ENCODE measurements around the gene ARID1A.

The ARID1A gene

DNA sequence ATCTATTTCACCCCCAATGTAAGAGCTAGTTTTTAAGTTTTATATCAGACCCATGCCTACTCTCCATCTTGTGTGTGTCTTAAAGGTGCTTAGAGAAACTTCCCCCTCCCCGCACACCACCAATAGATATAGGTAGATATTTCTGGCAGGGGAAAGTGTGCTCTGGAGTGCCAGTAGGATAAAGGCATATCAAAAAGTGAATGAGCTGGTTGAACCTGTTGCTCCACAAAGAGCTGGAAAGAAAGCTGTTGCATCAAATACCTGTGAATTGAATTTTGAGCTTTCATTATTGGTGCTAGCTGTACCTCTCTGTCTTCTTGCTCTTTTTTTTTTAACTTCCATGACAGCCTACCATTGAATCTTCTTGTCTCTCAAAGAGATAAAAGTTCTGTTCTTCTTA lies 32.8 kb downstream of the ARID1A start:
- DNase-seq (ENCODE audit: low spot score), result no peak

DNA sequence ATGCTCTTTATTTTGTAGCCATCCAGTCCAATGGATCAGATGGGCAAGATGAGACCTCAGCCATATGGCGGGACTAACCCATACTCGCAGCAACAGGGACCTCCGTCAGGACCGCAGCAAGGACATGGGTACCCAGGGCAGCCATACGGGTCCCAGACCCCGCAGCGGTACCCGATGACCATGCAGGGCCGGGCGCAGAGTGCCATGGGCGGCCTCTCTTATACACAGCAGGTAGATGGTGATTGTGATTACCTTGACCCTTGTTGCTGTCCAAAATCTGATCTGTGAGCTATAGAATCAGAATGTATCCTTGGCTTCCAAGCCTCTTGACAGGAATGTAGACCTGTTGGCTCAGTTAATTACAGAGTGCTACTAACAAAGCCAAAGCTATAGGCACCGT lies 33.8 kb downstream of the ARID1A start:
- DNase-seq (ENCODE audit: low spot score), result no peak

DNA sequence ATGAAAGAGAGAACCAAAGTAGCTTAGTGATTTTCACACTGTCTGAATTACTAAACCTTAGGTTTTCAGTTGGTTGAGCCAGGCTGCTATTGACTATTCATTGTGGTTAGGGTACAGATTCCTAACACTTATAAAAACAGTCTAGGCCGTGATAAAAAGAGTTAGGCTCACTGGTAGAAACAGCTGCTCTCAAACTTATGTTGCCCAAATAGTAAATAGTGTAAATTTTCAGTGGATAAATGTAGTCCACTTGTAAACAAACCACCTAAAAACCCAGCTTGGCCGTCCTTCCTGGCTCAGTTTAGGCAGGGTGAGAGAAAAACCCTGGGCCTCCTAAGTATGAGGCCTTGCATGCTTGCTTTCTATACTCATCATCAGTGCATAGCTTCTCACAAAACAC lies 34.9 kb downstream of the ARID1A start:
- DNase-seq (ENCODE audit: low spot score), result no peak

DNA sequence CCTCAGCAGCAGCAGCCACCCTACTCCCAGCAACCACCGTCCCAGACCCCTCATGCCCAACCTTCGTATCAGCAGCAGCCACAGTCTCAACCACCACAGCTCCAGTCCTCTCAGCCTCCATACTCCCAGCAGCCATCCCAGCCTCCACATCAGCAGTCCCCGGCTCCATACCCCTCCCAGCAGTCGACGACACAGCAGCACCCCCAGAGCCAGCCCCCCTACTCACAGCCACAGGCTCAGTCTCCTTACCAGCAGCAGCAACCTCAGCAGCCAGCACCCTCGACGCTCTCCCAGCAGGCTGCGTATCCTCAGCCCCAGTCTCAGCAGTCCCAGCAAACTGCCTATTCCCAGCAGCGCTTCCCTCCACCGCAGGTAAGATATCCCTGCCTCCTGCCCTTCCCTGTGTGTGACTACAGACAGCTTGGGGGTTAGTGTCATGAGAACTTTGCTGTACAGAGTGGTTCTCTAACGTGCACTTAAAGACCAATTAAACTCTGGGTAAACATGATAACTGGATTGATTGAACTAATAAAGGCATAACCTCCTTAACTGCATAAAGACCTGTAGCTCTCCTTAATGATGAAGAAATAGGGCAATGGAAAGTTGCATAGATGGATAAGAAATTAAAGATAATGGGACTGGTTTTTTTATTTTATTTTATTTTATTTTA lies 35.6 kb downstream of the ARID1A start:
- no peak for DNase-seq (ENCODE audit: low spot score)

DNA sequence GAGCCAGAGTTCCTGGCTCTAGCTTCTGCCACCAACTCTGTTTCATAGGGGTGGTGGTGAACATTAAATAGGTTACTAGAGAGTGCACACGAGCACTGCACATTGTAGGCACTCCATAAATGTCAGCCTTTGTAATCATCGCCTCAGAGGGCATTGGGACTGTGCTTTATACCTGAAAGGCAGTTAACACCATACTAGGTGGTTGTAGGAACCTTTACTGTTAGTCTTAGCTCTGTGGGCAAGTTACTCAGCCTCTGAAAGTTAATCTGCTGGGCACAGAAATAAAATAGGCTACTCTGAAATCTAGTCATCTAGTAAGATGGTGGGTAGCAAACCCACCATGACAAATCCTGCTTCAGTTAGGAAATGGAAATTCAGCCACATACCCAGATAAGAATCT lies 37.6 kb downstream of the ARID1A start:
- DNase-seq (ENCODE audit: low spot score), result no peak

DNA sequence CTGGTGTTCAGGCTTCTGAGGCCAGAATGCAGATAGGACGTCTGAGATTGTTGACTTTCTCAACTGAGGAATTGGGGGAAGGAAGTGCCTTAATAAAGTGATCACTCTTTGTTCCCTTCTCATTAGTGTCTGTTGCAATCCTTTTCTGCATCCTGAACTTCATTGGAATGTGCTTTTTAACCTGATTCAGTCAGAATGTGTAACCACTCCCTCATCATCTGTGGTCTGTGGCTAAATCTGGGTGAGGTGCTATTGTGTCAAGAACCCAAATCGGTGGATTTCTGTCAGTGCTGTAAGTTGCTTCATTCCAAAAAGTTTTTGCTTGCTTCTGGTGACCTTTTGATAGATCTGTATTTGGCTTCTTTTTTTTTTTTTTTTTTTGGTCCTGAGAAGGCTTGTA lies 38.2 kb downstream of the ARID1A start:
- no peak for DNase-seq (ENCODE audit: low spot score)

DNA sequence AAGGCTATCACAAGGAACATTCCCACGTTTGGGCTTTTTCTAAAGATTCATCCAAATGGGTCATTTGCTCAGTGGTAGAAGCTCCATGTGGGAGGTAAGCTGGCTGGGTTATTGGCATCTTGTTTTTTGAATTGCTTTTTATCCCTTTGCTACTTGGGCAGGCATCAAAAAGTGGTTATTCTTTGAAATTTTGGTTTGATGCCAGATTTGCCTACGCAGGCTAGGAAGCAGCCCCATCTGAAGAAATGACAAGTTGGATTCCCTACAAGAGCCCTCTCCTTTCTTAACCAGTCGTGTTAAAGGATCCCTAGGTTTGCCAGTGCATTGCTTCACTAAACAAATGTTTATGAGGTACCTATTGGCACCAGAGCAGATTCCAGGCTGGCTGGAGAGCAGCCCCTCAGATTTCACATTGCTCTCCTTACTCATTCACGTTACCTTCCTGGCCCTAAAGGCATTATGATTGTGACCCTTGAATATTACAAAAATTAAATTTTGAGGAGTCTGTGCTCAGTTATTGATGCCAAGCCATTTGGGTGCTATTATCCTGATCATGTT lies 38.8 kb downstream of the ARID1A start:
- no peak for DNase-seq (ENCODE audit: low spot score)

DNA sequence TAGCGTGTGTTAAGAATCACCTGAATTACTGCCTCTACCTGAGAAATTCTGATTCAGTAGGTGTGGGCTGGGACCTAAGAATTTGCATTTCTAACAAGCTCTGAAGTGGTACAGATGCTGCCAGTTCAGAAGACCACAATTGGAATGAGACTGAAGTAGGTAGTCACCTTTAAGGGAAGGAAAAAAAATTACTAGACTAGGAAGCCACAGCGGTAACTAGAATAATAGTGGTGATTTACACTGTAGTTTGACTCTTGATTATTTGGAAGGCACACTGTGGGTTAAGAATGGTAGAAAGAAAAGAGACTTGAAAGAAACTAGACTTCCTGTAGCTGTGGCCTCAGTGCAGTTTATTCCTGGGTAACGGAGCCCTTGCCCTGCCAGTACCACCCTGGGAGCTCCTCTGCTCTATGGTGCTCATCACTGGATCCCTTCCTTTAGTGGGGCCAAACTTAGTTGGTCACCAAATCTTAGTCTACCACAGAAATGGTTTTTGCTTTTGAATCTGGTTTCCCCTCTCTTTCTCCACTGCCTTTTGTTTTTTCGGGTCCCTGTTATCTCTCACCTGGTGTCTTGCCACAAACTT lies 43.6 kb downstream of the ARID1A start:
- no peak for DNase-seq (ENCODE audit: low spot score)

DNA sequence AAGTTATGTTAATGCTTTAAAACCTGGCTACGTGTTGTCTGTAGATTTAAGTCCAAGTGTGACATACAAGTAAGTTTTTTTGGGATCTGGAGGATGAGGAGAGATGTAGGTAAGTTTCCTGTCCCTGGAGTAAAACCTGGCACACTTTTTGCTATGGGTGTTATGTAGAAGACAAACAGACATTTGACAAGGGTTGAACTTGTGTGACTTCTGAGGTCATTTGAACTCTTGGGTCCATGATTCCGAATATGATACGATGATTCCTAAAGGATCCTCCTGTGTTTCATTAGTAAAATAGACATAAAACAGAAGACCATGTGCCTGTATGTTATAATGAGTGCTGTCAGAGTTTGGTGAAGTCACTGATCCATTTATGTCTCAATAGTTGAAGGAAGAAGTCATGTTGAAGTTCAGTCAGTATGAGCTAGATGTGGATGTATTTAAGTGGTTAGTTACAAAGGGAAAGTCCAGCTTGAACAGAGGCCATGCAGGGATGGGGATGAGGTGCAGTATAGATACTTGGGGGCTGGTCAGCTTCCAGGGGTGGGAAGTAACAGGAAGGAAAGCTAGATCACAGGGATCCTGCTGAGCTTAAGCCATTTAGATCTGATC lies 44.3 kb downstream of the ARID1A start:
- no peak for DNase-seq (ENCODE audit: low spot score)

DNA sequence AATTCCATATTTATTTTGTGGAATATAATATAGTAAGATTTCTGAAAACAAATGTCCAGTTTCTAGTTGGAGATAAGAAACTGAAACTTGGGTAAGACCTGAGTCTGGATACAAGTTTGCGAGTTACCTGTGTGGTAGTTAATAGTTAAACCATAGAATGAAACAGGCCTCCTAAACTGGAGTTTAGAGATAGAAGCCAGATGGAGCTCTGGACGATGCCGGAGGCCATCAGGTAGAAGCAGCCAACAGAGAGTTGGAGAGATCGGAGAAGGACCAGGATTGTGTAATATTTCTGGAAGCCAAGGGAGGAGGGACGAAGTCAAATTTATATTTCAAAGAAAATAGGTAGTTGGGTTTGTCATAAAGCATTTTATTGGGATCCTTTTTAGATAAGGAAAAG lies 45.1 kb downstream of the ARID1A start:
- no peak for DNase-seq (ENCODE audit: low spot score)

DNA sequence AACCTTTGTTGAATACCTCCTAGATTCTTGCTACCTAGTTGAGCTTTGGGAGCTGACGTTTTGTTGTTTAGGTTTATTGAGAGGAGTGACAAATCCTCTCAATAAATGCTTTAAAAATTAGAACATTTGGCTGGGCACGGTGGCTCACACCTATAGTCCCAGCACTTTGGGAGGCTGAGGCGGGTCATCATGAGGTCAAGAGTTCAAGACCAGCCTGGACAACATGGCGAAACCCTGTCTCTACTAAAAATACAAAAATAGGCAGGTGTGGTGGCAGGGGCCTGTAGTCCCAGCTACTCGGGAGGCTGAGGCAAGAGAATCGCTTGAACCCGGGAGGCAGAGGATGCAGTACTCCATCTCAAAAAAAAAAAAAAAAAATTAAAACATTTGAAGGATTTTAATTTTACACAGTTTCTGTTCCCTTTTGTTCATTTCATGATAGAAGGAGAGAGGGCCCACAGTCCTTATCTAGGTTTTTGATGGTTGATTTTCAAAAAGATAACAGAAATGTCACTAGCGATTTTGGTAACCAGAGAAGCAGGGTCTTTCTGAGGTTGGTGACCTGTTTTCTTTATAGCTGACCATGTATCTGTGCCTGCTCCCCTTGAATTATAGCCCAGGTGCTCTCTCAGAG lies 47.7 kb downstream of the ARID1A start:
- DNase-seq (ENCODE audit: low spot score), result no peak

DNA sequence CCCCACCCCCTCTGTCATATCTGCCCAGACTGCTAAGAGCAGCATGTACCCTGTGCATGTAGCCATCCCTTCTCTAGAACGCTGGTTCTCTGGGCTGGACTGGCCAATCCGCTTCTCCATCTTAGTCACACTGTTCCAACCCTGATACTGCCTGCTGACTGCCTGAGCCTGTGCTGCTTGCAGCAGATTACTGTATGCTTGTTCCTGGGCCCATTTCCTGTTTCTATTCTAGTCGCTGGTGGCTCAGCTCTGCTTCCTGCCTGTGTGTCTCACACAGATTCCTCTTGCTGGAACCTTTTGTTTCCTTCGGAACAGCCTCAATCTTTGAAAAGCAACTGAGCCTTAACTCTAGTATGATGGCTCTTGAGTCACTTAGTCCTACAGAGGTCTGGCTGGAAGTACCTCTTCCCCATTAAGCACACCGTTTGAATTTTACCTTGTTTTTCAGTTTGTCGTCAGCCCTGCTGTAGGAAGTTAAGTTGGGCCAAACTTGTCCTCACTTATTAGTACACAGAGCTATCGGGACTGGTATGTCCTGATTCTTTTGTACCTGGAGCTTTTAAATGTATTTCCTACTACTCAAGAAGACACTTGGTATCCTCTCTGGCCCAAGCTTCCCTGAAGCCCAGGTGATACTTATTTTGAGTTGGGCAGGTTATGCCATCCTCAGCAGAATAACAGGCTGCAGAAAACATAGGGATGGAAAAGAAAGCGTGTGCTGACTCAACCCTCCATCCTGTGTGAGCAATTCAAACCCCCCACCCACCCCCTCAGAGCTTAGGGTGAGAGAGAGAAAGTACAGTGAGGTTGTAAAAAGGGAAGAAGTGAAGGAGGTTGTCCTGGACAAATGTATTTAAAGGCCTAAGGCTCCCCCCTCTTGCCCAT lies 48.5 kb downstream of the ARID1A start:
- DNase-seq (ENCODE audit: low spot score), result no peak

DNA sequence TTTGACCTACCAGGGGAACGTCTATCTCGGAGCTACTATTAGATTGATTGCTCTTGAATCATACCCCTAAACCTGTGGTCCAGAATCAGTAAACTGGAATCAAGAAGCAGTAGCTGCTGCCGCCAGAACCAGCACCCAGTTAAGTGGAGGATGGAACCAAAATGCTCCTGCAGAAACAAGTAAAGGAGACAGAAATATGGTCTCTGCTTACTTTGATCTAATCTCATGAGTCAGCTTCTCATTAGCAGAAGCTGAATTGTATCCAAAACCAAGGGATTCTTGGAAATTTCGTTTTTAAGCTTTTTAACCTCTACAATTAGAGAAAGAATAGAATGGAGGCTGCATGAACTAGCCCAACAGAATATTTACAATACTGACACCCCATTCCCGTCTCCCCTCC lies 49.4 kb downstream of the ARID1A start:
- DNase-seq (ENCODE audit: low spot score), result no peak

DNA sequence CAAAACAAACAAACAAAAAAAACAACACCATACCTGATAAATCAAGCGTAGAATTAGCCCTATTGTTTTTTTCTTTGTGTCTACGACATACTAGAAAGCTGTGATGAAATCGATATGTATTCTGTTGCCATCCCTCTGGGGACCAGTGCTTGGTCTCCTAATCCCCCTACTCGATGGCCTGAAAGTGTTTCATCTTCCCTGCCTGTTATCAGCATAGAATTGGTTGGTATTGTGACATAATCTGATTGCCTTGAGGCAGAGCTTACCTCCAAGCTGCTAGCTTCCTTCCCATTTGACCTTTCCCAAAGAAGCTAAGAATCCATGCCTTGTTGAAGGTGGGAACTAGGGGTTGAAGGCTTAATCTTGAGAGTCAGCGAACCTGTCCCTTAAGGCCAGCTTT lies 51.2 kb downstream of the ARID1A start:
- DNase-seq (ENCODE audit: low spot score), result no peak

DNA sequence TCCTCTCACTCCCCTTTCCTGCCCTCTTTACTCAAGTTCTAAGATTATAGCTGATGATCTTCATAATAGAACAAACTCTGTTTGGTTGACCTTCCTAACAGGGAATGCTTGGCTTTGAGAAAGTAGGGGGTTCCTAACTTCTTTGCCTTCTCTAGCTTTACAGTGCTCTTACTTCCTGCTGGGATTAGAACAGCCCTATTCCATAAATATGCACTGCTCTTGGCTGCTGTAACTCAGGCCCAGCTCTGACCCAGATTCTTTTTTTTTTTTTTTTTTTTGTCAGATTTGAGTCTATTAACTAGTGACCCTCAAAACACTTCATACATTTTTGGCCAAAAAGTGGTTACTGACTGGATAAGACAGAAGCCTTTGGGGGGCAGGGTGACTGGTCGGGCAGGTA lies 52.5 kb downstream of the ARID1A start:
- DNase-seq (ENCODE audit: low spot score), result no peak

DNA sequence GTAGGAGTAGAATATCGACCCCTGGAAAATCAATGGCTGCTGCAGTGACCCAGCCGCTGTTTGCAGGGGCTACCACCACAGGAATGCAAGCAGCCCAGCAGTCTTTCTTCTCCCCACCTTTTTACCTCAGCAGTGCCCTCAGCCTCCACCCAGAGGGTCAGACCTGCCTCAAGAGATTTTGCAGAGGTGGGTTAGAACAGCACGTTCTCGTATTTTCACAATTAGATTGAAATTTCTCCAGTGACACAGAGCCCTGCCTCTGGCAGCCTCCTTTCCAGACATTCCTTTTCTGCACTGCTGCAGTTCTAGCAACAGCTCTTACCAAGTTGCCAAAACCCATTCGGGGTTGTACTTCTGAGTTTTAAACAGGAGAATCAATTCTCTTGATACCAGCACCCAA lies 53.6 kb downstream of the ARID1A start:
- DNase-seq (ENCODE audit: low spot score), result no peak

DNA sequence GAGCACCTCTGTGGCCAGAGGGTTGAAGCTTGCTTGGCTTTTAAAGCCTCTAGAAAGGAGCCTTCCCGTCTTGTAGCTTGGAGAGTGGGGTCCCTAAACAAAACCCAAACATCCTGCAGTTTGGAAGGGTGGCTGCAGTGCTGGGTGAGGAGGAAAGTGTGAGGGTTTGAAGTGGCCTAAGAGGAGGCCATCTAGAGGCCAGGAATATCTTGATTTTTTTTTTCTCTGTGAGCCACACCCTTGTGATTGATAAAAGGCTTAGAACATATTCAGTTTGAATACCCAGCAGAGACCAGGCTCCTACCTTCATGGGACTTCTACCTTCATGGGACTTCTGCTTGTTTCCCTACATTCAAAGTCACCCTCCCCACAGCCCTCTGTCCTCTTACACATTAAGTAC lies 54.6 kb downstream of the ARID1A start:
- no peak for DNase-seq (ENCODE audit: low spot score)

DNA sequence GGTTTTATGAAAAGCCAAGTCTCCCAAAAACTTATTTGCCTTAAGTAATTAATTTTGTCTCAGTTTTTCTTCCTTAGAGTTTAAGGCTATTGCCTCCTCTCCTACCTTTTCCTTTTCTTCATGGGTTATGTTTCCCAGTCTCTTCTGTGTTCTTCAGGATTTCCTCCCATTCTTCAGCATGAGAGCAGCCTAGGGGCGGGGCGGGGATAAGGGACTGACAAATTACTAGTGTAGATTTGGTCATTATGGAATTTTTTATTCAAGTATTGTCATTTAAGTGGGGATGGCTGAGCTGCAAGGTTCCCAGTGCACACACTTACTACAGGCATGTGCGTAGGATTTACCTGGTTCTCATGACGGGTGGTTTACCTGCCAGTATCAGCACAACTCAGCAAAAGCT lies 56.7 kb downstream of the ARID1A start:
- no peak for DNase-seq (ENCODE audit: low spot score)

DNA sequence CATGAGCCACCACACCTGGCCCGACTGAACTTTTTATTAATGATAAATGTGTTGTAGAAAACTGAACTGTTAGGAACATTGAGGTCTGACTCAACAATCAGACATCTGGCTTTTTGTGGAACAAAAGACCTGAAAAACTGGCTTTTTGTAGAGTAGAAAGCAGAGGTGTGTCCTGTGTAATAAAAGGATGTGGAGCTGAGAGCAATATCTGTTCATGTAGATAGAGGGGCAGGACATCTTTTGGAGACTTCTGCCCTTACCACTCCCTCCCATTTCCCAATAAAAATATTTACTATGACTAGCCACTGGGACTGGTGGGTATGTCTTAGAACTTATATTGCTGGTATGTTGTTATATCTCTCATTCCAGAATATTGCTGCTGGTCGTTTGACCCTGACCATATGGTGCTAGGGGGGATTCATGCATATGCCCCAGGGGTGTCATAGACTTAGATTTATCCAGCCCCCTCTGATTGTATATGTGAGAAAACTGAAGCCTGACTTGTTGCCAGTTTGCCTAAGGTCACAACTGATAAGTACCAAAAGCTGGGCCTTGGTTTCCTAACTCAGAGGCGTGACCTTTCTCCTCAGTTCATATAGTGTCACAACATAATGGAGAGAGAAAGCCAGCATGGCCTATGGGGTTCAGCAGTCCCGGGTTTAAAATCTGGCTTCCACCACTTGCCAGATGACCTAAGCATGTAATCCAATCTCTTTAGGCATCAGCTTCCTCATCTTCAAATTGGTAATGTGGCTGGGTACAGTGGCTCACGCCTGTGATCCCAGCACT lies 58.5 kb downstream of the ARID1A start:
- no peak for DNase-seq (ENCODE audit: low spot score)

DNA sequence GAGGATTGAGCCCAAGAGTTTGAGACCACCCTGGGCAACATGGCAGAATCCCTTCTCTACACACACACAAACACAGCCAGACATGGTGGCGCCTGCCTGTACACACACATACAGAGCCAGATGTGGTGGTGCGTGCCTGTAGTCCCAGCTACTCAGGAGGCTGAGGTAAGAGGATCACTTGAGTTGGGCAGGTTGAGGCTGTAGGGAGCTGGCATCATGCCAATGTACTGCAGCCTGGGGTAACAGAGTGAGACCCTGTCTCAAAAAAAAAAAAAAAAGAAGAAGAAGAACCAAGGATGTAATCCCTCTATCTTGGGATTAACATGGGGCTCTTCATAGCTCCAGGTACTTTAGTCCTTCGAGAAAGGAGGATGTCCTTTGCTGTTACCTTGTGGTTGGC lies 62.5 kb downstream of the ARID1A start:
- no peak for DNase-seq (ENCODE audit: low spot score)

DNA sequence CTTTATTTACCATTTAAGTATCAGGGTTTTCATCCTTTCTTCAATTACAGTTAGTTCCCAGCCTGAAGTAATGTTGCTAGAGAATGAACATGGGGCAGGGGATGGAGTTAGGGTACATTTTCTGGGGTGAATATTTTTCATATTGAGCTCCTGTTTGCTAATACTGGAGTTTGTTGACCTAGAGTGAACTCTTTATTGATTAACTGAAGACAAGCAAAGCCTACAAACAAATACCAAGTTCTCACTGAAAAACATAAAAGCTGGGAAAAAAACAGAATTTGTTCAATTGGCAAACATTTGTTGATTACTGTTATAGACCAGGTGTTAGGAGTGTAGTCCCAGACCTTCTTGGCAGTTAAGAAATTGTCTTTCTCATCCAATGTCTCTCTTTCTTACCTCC lies 63.7 kb downstream of the ARID1A start:
- no peak for DNase-seq (ENCODE audit: low spot score)
